Esophagus squamous epithelium (tissue), 4 donors: ENCODE results near the gene HSD17B13.

ENCODE experiments used
- CTCF ChIP-seq, 6 experiments: fragments of 450-650 bp in 4 of 6; fragments of 200-600 bp in 2 of 6; sonication (generic) in 2 of 6; IDR thresholded peaks; one replicate each; pipeline ENCODE4 v1.5.1; 2016 to 2019; ENCODE audit warnings: antibody characterized with exemption in 6 of 6, mild to moderate bottlenecking in 4 of 6, moderate library complexity in 4 of 6
- POLR2A ChIP-seq, 4 donors: fragments of 450-650 bp; IDR thresholded peaks; one replicate each; pipeline ENCODE4 v1.6.1; 2017; ENCODE audit warnings: antibody characterized with exemption in 4 of 4, mild to moderate bottlenecking in 4 of 4, moderate library complexity in 3 of 4

DNA sequence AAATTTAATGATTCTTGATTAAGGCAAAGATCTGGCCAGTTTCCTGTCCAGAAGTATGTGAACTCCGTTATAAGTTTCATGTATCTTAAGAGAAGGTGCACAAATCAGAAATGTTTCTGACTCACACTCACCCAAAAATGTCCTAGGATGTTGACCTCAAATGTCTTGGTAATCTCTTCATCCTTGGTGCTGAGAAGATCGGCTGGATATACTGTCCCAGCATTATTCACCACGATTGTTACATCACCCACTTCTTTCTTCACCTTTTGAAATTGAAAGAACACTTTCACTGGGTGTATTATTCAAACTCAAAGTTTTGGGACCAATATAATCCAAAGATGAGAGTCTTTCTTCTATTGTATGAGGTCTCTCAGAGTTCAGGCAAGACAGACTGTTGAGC, 5.7 kb downstream of the HSD17B13 start:
- no peak for TF ChIP-seq CTCF (IDR thresholded peaks at IDR 0.05)
- no peak for TF ChIP-seq POLR2A (IDR thresholded peaks at IDR 0.05)
